Activated naive CD4-positive, alpha-beta T cell treated with anti-CD3 and anti-CD28 coated beads, Interleukin-2, amount 10 ng/mL, durations not matched to agents 7 days and 5 days (primary cell): ENCODE measurements around the gene SRSF8.

Source experiments
- CTCF ChIA-PET: fragments of 350-600 bp; sonication (Branson Sonifier 250); formaldehyde crosslinking; loops from one replicate; lab custom pipeline; 2021; ENCODE audit warnings: antibody characterized with exemption; lab: Charles Lee
- DNase-seq: peaks from one replicate; pipeline ENCODE4 v3.0.0-alpha.2; 2020
- H3K27ac Mint-ChIP-seq: one replicate; pipeline ENCODE4 v1.8.0; 2021; ENCODE audit warnings: mild to moderate bottlenecking, moderate library complexity, mixed read lengths
- H3K27me3 Mint-ChIP-seq: one replicate; pipeline ENCODE4 v1.8.0; 2021; ENCODE audit warnings: mild to moderate bottlenecking, mixed read lengths
- H3K36me3 Mint-ChIP-seq: one replicate; pipeline ENCODE4 v1.8.0; 2021; ENCODE audit warnings: mixed read lengths
- H3K4me1 Mint-ChIP-seq: one replicate; pipeline ENCODE4 v1.8.0; 2021; ENCODE audit warnings: mixed read lengths
- H3K4me3 Mint-ChIP-seq: one replicate; pipeline ENCODE4 v1.8.0; 2021; ENCODE audit warnings: mild to moderate bottlenecking, moderate library complexity, mixed read lengths
- H3K9me3 Mint-ChIP-seq: one replicate; pipeline ENCODE4 v1.8.0; 2021; ENCODE audit warnings: mixed read lengths

The SRSF8 gene

DNA sequence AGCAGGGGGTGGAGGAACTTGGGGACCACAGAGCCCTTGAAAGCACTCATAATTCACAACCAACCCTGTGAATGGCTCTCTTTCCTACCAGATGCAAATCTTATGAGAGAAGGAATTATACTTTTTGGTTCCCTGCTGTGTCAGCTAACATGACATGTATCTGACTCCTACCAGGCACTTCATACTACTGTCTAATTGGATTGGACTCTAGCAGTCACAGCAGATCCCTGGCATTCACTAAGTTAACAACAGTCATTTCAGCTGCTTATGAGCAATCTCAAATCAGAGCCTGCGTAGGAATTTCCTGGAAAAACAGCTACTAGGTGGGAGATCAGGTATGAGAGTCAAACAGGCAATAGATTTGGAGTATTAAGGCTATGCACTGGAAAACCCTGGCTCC lies 11.8 kb downstream of the SRSF8 start:
- peaks cover 13% of the 10 kb centered on the region for H3K4me1 Mint-ChIP-seq
- H3K4me3 Mint-ChIP-seq = no peak overlapping the region
- H3K27me3 Mint-ChIP-seq = peaks cover 7% of the 10 kb centered on the region
- no peaks in the 10 kb centered on the region for H3K36me3 Mint-ChIP-seq
- no peaks in the 10 kb centered on the region for H3K9me3 Mint-ChIP-seq
- no peak overlapping the region for H3K27ac Mint-ChIP-seq
- CTCF ChIA-PET = interaction anchor here (1.0 to 1.5 kb wide), 3 partner anchors 10 to 14 kb away, joined by 3 to 4 read pairs (median 4); no protein-coding TSS in a partner anchor
- DNase-seq = no peak

DNA sequence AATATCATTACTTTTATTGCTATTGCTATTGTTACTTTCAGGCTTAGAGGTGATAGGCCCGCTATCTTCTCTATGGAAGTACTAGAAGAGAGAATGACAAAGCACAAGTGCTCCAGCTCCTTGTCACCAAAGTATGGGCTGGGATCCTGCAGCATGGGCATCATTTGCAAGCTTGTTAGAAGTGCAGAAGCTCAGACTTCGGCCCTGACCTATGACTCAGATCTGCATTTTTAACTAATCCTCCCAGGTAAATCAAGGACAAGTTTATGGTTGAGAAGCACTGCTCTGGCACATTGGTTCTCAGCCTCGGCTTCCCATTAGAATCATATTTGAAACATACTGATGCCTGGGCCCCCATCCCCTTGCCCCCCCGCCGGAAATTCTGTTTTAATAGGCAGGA lies 14.3 kb downstream of the SRSF8 start:
- DNase-seq = no peak
- CTCF ChIA-PET = interaction anchor here (0.9 to 3.5 kb wide), 7 partner anchors 8 to 57 kb away, joined by 3 to 19 read pairs (median 5); partner anchors contain the start of gene SRSF8
- H3K36me3 Mint-ChIP-seq = no peaks in the 10 kb centered on the region
- H3K4me3 Mint-ChIP-seq = no peak overlapping the region
- H3K9me3 Mint-ChIP-seq = no peaks in the 10 kb centered on the region
- H3K4me1 Mint-ChIP-seq = peaks cover 15% of the 10 kb centered on the region
- no peak overlapping the region for H3K27ac Mint-ChIP-seq
- peaks cover 7% of the 10 kb centered on the region for H3K27me3 Mint-ChIP-seq

DNA sequence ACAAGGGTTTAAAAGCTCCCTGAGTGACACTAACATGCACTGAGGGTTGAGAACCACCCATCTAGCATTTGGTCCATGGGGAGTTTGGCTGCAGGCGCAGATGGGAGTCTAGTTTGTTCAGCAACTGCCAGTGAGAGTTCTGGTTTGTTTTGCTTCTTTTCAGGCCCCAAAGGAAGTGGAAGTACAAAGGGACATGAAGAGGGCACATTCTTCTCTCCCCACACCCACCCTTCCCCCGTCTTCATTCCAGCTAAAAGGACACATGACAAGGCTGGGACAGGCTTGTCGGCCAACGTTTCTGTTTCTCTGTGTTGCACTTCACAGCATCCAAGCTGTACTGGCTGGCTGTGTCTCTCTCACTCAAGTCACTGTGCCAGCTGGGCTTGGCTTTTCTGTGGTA lies 14.7 kb downstream of the SRSF8 start:
- no peaks in the 10 kb centered on the region for H3K9me3 Mint-ChIP-seq
- no peak for DNase-seq
- peaks cover 7% of the 10 kb centered on the region for H3K27me3 Mint-ChIP-seq
- CTCF ChIA-PET = interaction anchor here (0.9 to 3.5 kb wide), 6 partner anchors 9 to 56 kb away, joined by 3 to 19 read pairs (median 8); partner anchors contain the start of gene SRSF8
- H3K4me3 Mint-ChIP-seq = no peak overlapping the region
- H3K27ac Mint-ChIP-seq = no peak overlapping the region
- no peaks in the 10 kb centered on the region for H3K36me3 Mint-ChIP-seq
- H3K4me1 Mint-ChIP-seq = peaks cover 14% of the 10 kb centered on the region

DNA sequence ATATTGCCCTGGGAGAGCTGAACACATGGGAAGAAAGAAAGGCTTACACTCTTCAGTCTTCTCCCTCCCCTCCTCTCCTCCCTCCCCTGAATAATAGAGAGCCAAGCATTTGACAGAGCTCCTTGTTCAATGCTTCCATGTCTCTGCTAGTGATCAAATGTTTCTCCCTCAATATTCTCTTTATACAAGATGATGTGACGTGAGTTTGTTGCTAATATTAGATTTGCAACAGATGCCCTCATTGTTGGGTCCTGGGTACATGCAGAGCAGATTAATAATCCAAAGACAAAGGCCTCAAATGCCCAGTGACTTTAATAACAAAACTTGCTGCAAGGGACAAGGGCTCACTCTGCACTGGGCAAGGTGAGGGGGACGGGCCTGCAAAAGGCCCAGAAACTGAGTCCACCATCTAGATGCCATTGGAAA lies 15.9 kb downstream of the SRSF8 start:
- Mint-ChIP-seq H3K4me1 (peaks cover 8% of the 10 kb centered on the region), H3K36me3 (no peaks in the 10 kb centered on the region), H3K4me3 (no peak overlapping the region), H3K9me3 (no peaks in the 10 kb centered on the region), H3K27me3 (peaks cover 4% of the 10 kb centered on the region), H3K27ac (no peak overlapping the region)
- no peak for DNase-seq
- CTCF ChIA-PET = interaction anchor here (1.6 to 3.5 kb wide), 5 partner anchors 10 to 55 kb away, joined by 3 to 19 read pairs (median 12); partner anchors contain the start of gene SRSF8

GRCh38 chr11:95084509-95084908 lies 17.8 kb downstream of the SRSF8 start:
- Mint-ChIP-seq H3K27ac (no peak overlapping the region), H3K4me3 (no peak overlapping the region), H3K36me3 (no peaks in the 10 kb centered on the region), H3K4me1 (peaks cover 21% of the 10 kb centered on the region), H3K9me3 (no peaks in the 10 kb centered on the region), H3K27me3 (no peaks in the 10 kb centered on the region)
- CTCF ChIA-PET = interaction anchor here (0.6 to 2.5 kb wide), 6 partner anchors 8 to 1156 kb away, joined by 3 to 13 read pairs (median 4); no protein-coding TSS in a partner anchor
- DNase-seq = no peak

GRCh38 chr11:95085117-95085816 lies 18.5 kb downstream of the SRSF8 start:
- DNase-seq = no peak
- Mint-ChIP-seq H3K36me3 (no peaks in the 10 kb centered on the region), H3K27me3 (no peaks in the 10 kb centered on the region), H3K27ac (no peak overlapping the region), H3K4me1 (peaks cover 22% of the 10 kb centered on the region), H3K4me3 (no peak overlapping the region), H3K9me3 (no peaks in the 10 kb centered on the region)
- CTCF ChIA-PET = interaction anchor here (0.6 to 2.5 kb wide), 8 partner anchors 8 to 1155 kb away, joined by 3 to 13 read pairs (median 3); no protein-coding TSS in a partner anchor

- H3K4me1 Mint-ChIP-seq = peaks cover 31% of the 10 kb centered on the region
These were observed 19.4 kb downstream of the SRSF8 start for GRCh38 chr11:95086151-95086550.

GRCh38 chr11:95086836-95087570 lies 20.3 kb downstream of the SRSF8 start:
- no peak overlapping the region for H3K27ac Mint-ChIP-seq
- H3K4me1 Mint-ChIP-seq = peaks cover 34% of the 10 kb centered on the region
- H3K9me3 Mint-ChIP-seq = no peaks in the 10 kb centered on the region
- DNase-seq = no peak
- no peaks in the 10 kb centered on the region for H3K27me3 Mint-ChIP-seq
- H3K4me3 Mint-ChIP-seq = no peak overlapping the region
- H3K36me3 Mint-ChIP-seq = no peaks in the 10 kb centered on the region
- CTCF ChIA-PET = interaction anchor here (8.1 kb wide), 1 partner anchor 17 kb away, joined by 143 read pairs; the partner anchor contains the start of gene SRSF8

More at GRCh38 chr11:95086151-95086550, 19.4 kb downstream of the SRSF8 start:
- CTCF ChIA-PET = interaction anchor here (0.8 to 0.9 kb wide), 3 partner anchors 13 to 66 kb away, joined by 3 to 4 read pairs (median 3); no protein-coding TSS in a partner anchor
- Mint-ChIP-seq H3K27ac (no peak overlapping the region), H3K36me3 (no peaks in the 10 kb centered on the region), H3K4me3 (no peak overlapping the region), H3K27me3 (no peaks in the 10 kb centered on the region), H3K9me3 (no peaks in the 10 kb centered on the region)
- no peak for DNase-seq

DNA sequence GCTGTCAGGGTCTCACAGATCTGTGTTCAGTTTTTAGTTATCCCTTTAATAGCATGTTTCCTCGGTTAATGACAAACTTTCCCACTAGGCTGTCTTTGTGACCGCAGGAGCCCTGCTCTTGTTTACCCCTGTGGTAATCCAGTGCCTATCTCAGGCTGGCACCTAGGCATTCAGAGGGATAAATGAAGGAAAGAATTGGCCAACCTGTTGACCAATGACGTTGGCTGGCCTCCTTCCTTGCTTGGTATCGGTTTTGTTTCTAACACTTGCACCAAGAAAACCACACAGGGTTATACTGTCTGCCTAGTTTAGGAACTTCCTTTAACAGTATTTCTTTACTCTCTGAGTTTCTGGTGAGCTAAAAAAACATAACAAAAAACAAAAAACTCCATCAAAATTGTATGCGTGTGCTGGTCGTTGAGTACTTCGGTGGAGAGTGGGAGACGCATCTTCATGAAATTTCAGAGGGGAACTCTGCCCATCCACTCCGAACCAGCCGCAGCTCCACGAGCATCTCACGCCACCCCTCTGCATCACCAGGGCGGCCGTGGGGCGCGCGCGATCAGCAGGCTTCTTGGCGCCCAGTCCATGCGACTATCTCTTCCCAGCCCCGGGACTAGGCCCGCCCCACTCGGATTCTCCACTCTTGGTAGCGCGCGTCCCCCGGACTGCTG lies 22.4 kb downstream of the SRSF8 start:
- Mint-ChIP-seq H3K9me3 (no peaks in the 10 kb centered on the region), H3K4me3 (peak overlapping the region; percentile 81)

GRCh38 chr11:95089620-95090542 lies 23.2 kb downstream of the SRSF8 start, which contains the start of gene ENDOD1:
Gene ENDOD1 (plus strand): TSS chr11:95089846. CDS start chr11:95089928, 82 bp downstream.
- peak; percentile 89 for DNase-seq
- Mint-ChIP-seq H3K4me3 (peak within 1 kb of the TSS; percentile 86), H3K4me1 (peaks cover 56% of the 10 kb centered on the region), H3K9me3 (no peaks in the 10 kb centered on the region), H3K27ac (peak within 1 kb of the TSS; percentile 98), H3K36me3 (peaks cover 1% of the 10 kb centered on the region), H3K27me3 (no peaks in the 10 kb centered on the region)
- CTCF ChIA-PET = interaction anchor here (0.8 to 8.1 kb wide), 14 partner anchors 9 to 64 kb away, joined by 3 to 143 read pairs (median 4); partner anchors contain the start of gene SRSF8

More for the DNA sequence above, 22.4 kb downstream of the SRSF8 start:
- CTCF ChIA-PET = interaction anchor here (0.8 to 8.1 kb wide), 7 partner anchors 13 to 65 kb away, joined by 3 to 143 read pairs (median 3); partner anchors contain the start of gene SRSF8
- H3K4me1 Mint-ChIP-seq = peaks cover 52% of the 10 kb centered on the region
- H3K36me3 Mint-ChIP-seq = peaks cover 1% of the 10 kb centered on the region
- H3K27ac Mint-ChIP-seq = peak overlapping the region; percentile 98
- peak; percentile 58 for DNase-seq
- H3K27me3 Mint-ChIP-seq = no peaks in the 10 kb centered on the region

DNA sequence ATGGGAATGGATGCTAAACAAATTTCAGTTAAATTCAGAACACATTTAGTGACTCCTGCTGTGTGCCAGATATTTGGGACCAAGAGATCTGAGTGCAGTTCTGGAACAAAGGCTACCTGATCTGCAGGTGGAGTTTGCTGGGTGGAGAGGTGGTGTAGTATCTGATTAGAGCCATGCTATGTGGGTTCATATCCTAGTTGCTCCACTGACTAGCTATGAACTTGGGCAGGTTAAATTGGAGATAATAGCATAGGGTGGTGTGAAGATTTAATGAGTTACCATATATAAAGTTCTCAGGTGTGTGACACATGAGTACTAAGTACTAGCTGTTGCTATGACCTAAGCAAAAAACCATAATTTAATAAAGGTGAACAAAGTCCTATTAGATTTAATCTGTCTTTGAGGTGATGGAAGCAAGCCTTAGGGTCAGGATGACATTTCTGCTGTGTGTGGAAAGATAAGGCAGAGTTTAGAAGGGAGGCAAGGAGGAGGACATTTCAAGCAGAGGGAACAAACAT lies 25.0 kb downstream of the SRSF8 start:
- H3K9me3 Mint-ChIP-seq = no peaks in the 10 kb centered on the region
- H3K27me3 Mint-ChIP-seq = no peaks in the 10 kb centered on the region
- H3K27ac Mint-ChIP-seq = no peak overlapping the region
- H3K4me3 Mint-ChIP-seq = peak overlapping the region; percentile 86
- H3K36me3 Mint-ChIP-seq = peaks cover 3% of the 10 kb centered on the region
- H3K4me1 Mint-ChIP-seq = peaks cover 70% of the 10 kb centered on the region
- DNase-seq = no peak
- CTCF ChIA-PET = interaction anchor here (0.6 to 8.1 kb wide), 12 partner anchors 8 to 468 kb away, joined by 3 to 143 read pairs (median 4); partner anchors contain the start of gene SRSF8

DNA sequence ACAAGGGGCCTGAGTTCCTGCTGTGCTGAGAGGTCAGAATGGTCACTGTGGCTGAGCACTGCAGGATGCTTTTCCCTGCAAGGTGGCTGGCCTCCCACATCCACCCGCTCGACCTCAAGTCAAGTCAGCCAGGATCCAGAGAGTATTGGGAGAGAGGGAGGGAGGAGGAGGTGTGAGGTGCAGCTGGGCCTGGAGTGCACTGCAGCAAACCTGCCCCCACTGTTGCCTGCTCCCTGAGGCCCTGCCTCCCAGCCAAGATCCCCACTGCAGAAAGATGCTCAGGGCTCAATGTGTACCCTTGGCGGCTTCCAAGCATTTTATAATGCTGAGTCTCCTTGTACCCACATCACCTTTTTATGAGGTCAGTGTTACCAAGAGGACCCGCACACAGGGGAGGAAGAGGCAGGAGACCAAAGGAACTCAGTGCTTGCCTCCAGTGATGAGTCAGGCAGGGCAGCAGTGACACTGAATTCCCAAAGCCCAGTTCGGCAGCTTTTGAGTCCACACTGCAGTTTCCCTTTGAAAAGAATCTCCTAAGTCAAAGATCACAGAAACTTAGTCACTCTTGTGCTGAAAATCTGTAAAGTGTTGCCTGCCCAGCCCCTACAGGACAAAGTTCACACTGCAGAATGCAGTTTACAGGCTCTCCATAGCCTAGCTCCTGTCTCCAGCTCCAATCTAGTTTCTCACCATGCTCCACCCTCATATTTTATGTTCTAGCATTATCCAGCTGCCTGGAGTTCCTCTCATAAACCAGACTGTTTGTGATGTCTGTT lies 26.0 kb downstream of the SRSF8 start:
- CTCF ChIA-PET = interaction anchor here (0.7 to 8.1 kb wide), 14 partner anchors 9 to 469 kb away, joined by 3 to 143 read pairs (median 4); partner anchors contain the start of gene SRSF8
- no peak overlapping the region for H3K27ac Mint-ChIP-seq
- peaks cover 75% of the 10 kb centered on the region for H3K4me1 Mint-ChIP-seq
- peak; percentile 58 for DNase-seq
- H3K36me3 Mint-ChIP-seq = peaks cover 8% of the 10 kb centered on the region
- H3K9me3 Mint-ChIP-seq = no peaks in the 10 kb centered on the region
- H3K4me3 Mint-ChIP-seq = no peak overlapping the region
- H3K27me3 Mint-ChIP-seq = no peaks in the 10 kb centered on the region
